ENCODE measurements around the gene MPLKIP.
"Not testable (repeated sequence)": the region's sequence is repeated elsewhere in the genome, so short reads cannot be mapped to it uniquely, and the experiment has no call there.

MPLKIP gene

GRCh38 chr7:40147371-40148246, 13.2 kb upstream of the MPLKIP start:
- Mint-ChIP-seq H3K9me3 (peaks cover 14% of the 10 kb centered on the region), H3K27ac (peak overlapping the region; percentile 5), H3K4me3 (no peak overlapping the region), H3K36me3 (ENCODE audit: low read depth) (peaks cover 5% of the 10 kb centered on the region), H3K27me3 (ENCODE audit: low read depth, poor library complexity) (no peaks in the 10 kb centered on the region), H3K4me1 (no peaks in the 10 kb centered on the region)
- no peak for TF ChIP-seq CTCF (IDR thresholded peaks at IDR 0.05)
- DNase-seq, result peak; percentile 21

- not testable (repeated sequence) for H3K27ac Mint-ChIP-seq; H3K4me1 Mint-ChIP-seq; H3K36me3 Mint-ChIP-seq (ENCODE audit: low read depth); DNase-seq; H3K27me3 Mint-ChIP-seq (ENCODE audit: low read depth, poor library complexity); H3K4me3 Mint-ChIP-seq
- peaks cover 14% of the 10 kb centered on the region for H3K9me3 Mint-ChIP-seq
Measured at GRCh38 chr7:40145596-40146130, 11.2 kb upstream of the MPLKIP start.

- not testable (repeated sequence) for H3K4me3 Mint-ChIP-seq; DNase-seq; H3K27me3 Mint-ChIP-seq (ENCODE audit: low read depth, poor library complexity); H3K4me1 Mint-ChIP-seq; H3K27ac Mint-ChIP-seq
- peaks cover 13% of the 10 kb centered on the region for H3K9me3 Mint-ChIP-seq
- H3K36me3 Mint-ChIP-seq (ENCODE audit: low read depth), result peaks cover 12% of the 10 kb centered on the region
Measured at GRCh38 chr7:40141916-40142315, 7.5 kb upstream of the MPLKIP start.

GRCh38 chr7:40139891-40140290, 5.5 kb upstream of the MPLKIP start:
- not testable (repeated sequence) for H3K9me3 Mint-ChIP-seq; H3K4me1 Mint-ChIP-seq; DNase-seq; H3K27ac Mint-ChIP-seq; H3K4me3 Mint-ChIP-seq; H3K27me3 Mint-ChIP-seq (ENCODE audit: low read depth, poor library complexity)
- peaks cover 12% of the 10 kb centered on the region for H3K36me3 Mint-ChIP-seq (ENCODE audit: low read depth)

GRCh38 chr7:40138973-40139372, 4.6 kb upstream of the MPLKIP start:
- Mint-ChIP-seq H3K27ac (no peak overlapping the region), H3K4me3 (no peak overlapping the region), H3K27me3 (ENCODE audit: low read depth, poor library complexity) (no peaks in the 10 kb centered on the region), H3K4me1 (no peaks in the 10 kb centered on the region), H3K9me3 (no peaks in the 10 kb centered on the region), H3K36me3 (ENCODE audit: low read depth) (peaks cover 12% of the 10 kb centered on the region)
- no peak for TF ChIP-seq CTCF (IDR thresholded peaks at IDR 0.05)
- no peak for DNase-seq

- Mint-ChIP-seq H3K4me1 (peaks cover 11% of the 10 kb centered on the region), H3K4me3 (no peak overlapping the region), H3K27me3 (ENCODE audit: low read depth, poor library complexity) (no peaks in the 10 kb centered on the region), H3K9me3 (no peaks in the 10 kb centered on the region), H3K27ac (no peak overlapping the region), H3K36me3 (ENCODE audit: low read depth) (peaks cover 12% of the 10 kb centered on the region)
- no peak for DNase-seq
- TF ChIP-seq CTCF (IDR thresholded peaks at IDR 0.05), result no peak
Measured at GRCh38 chr7:40137563-40137962, 3.1 kb upstream of the MPLKIP start.

- no peaks in the 10 kb centered on the region for H3K27me3 Mint-ChIP-seq (ENCODE audit: low read depth, poor library complexity)
- no peak for TF ChIP-seq CTCF (IDR thresholded peaks at IDR 0.05)
- H3K36me3 Mint-ChIP-seq (ENCODE audit: low read depth), result peaks cover 28% of the 10 kb centered on the region
- no peak overlapping the region for H3K27ac Mint-ChIP-seq
- peaks cover 19% of the 10 kb centered on the region for H3K4me1 Mint-ChIP-seq
- DNase-seq, result no peak
- peak overlapping the region; percentile 85 for H3K4me3 Mint-ChIP-seq
- no peaks in the 10 kb centered on the region for H3K9me3 Mint-ChIP-seq
Measured at GRCh38 chr7:40135317-40135610, 842 bp upstream of the MPLKIP start.

All from nephron progenitor cell (in vitro differentiated cells).